ENCODE results near the gene CARTPT. TPM values are rescaled to one million over a fixed set of nuclear protein-coding genes. Genes with fewer than 3 reads are reported as not detected.

CARTPT gene
- total and polyA plus RNA-seq, 2 of the 8 experiments (the other 6 are each of a cell fraction or from before 2014, with no cell fraction given), result not detected

GRCh38 chr5:71680510-71680909, 38.6 kb upstream of the CARTPT start:
- ChIA-PET CTCF (ENCODE audit: partially characterized antibody) (interaction anchor here (1.2 to 2.4 kb wide), 4 partner anchors 11 to 78 kb away, joined by 3 to 9 read pairs (median 3); no protein-coding TSS in a partner anchor), POLR2A (ENCODE audit: partially characterized antibody) (no interaction called here)
- Histone ChIP-seq H2BK20ac (ENCODE audit: low read length) (no peak overlapping the region), H2BK120ac (replicated peaks; ENCODE audit: low read depth, low read length) (no peak overlapping the region), H3K9ac (replicated peaks in 1 of 4; ENCODE audit: extremely low read depth in 1 of 4, low read depth in 3 of 4, low read length in 3 of 4) (no peak overlapping the region), H3K56ac (replicated peaks; ENCODE audit: insufficient read length, low read depth, low read length) (no peak overlapping the region), H3K4me1 (replicated peaks in 1 of 4; ENCODE audit: control insufficient read depth in 3 of 4, insufficient read depth in 4 of 4, low read length in 3 of 4) (no peaks in the 10 kb centered on the region), H3K23me2 (ENCODE audit: low read depth, low read length) (0 out of 2 replicates have a peak, but pooled peaks cover 1% of the 10 kb centered on the region), H3K4me2 (ENCODE audit: insufficient read depth in 1 of 2, low read depth in 2 of 2, low read length in 2 of 2) (no peak overlapping the region), H2AFZ (ENCODE audit: low read length) (no peak overlapping the region), H2AK5ac (ENCODE audit: low read depth, low read length) (no peak overlapping the region), H2BK12ac (ENCODE audit: low read depth, low read length) (no peak overlapping the region), H3K4me3 (ENCODE audit: extremely low read depth in 1 of 4, insufficient read depth in 2 of 4, low read depth in 3 of 4, low read length in 4 of 4) (no peak overlapping the region), H4K91ac (replicated peaks; ENCODE audit: insufficient read length, low read length) (no peak overlapping the region), H3K27ac (ENCODE audit: low read depth, low read length) (no peak overlapping the region), H4K20me1 (replicated peaks in 1 of 2; ENCODE audit: control insufficient read depth in 1 of 2, insufficient read depth in 2 of 2, low read length in 2 of 2) (no peaks in the 10 kb centered on the region), H3K14ac (ENCODE audit: insufficient read length) (no peak overlapping the region), H3K4ac (replicated peaks; ENCODE audit: insufficient read length, low read depth, low read length) (no peak overlapping the region), H3K79me2 (ENCODE audit: control insufficient read depth in 1 of 2, insufficient read depth in 2 of 2, low read length in 2 of 2) (no peaks in the 10 kb centered on the region), H2BK5ac (ENCODE audit: low read depth, low read length) (no peak overlapping the region), H3K9me3 (ENCODE audit: insufficient read depth in 2 of 2, low read depth in 1 of 2, low read length in 1 of 2) (no peaks in the 10 kb centered on the region), H3K36me3 (ENCODE audit: control insufficient read depth in 2 of 4, insufficient read depth in 4 of 4, low read length in 3 of 4) (no peaks in the 10 kb centered on the region), H4K5ac (ENCODE audit: insufficient read length, low read depth, low read length) (no peak overlapping the region), H4K8ac (ENCODE audit: extremely low read depth, insufficient read depth, low read length) (no peak overlapping the region), H3K23ac (ENCODE audit: insufficient read length) (no peak overlapping the region), H3K27me3 (replicated peaks in 1 of 4; ENCODE audit: control insufficient read depth in 3 of 4, extremely low read depth in 1 of 4, insufficient read depth in 3 of 4, low read length in 3 of 4) (no peaks in the 10 kb centered on the region), H3K18ac (ENCODE audit: extremely low read depth, low read length) (no peak overlapping the region), H2BK15ac (ENCODE audit: low read length) (no peak overlapping the region), H3K79me1 (ENCODE audit: low read depth, low read length) (no peaks in the 10 kb centered on the region)
- DNase-seq (ENCODE audit: low read depth in 1 of 2, low spot score in 2 of 2) (no peak), FAIRE-seq (no peak)
- TF ChIP-seq RXRA (IDR thresholded peaks at IDR 0.05; ENCODE audit: insufficient read depth, low read depth, low read length) (no peak), RNF2 (IDR thresholded peaks at IDR 0.05; ENCODE audit: borderline replicate concordance, low read depth, low read length, missing control alignments, poor library complexity, severe bottlenecking) (no peak), EGR1 (IDR thresholded peaks at IDR 0.05; ENCODE audit: borderline replicate concordance, low read depth, low read length) (no peak), TAF1 (IDR thresholded peaks at IDR 0.05; ENCODE audit: low read depth, low read length) (no peak), POLR2A (IDR thresholded peaks at IDR 0.05; ENCODE audit: control extremely low read depth in 1 of 2, low read depth in 2 of 2, low read length in 2 of 2) (no peak), RBBP5 (IDR thresholded peaks at IDR 0.05; ENCODE audit: borderline replicate concordance, low read depth, low read length) (no peak), NRF1 (IDR thresholded peaks at IDR 0.05; ENCODE audit: low read depth, low read length) (no peak), EP300 (IDR thresholded peaks at IDR 0.05; ENCODE audit: borderline replicate concordance in 1 of 2, low read depth in 2 of 2, low read length in 2 of 2) (no peak), SP1 (IDR thresholded peaks at IDR 0.05; ENCODE audit: low read depth, low read length) (no peak), NANOG (IDR thresholded peaks at IDR 0.05; ENCODE audit: insufficient read depth, low read depth, low read length, poor library complexity, severe bottlenecking) (no peak)
- TF ChIP-seq, protein P1, sequence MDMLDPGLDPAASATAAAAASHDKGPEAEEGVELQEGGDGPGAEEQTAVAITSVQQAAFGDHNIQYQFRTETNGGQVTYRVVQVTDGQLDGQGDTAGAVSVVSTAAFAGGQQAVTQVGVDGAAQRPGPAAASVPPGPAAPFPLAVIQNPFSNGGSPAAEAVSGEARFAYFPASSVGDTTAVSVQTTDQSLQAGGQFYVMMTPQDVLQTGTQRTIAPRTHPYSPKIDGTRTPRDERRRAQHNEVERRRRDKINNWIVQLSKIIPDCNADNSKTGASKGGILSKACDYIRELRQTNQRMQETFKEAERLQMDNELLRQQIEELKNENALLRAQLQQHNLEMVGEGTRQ (IDR thresholded peaks at IDR 0.05; ENCODE audit: low read length), result no peak
- WGBS, 2 experiments (ENCODE audit: extremely low coverage in 1 of 2, insufficient coverage in 1 of 2, insufficient read length in 1 of 2, insufficient replicate concordance in 2 of 2, low coverage in 1 of 2, low lambda C conversion rate in 2 of 2, missing lambda C conversion rate in 1 of 2), result 74% methylated on average over 2 of the region's 2 CpGs; no CpG with 5 or more reads in 1 of the 2 experiments

All from H1 (cell line).